ENCODE measurements around the gene IRF2BP1. TPM values are rescaled to one million over a fixed set of nuclear protein-coding genes. Genes with fewer than 3 reads are reported as not detected.

The IRF2BP1 gene
- total and polyA plus RNA-seq, 2 of the 13 experiments (the other 11 are each of a cell fraction or from before 2014, with no cell fraction given): 4.3 to 14.3 TPM

DNA sequence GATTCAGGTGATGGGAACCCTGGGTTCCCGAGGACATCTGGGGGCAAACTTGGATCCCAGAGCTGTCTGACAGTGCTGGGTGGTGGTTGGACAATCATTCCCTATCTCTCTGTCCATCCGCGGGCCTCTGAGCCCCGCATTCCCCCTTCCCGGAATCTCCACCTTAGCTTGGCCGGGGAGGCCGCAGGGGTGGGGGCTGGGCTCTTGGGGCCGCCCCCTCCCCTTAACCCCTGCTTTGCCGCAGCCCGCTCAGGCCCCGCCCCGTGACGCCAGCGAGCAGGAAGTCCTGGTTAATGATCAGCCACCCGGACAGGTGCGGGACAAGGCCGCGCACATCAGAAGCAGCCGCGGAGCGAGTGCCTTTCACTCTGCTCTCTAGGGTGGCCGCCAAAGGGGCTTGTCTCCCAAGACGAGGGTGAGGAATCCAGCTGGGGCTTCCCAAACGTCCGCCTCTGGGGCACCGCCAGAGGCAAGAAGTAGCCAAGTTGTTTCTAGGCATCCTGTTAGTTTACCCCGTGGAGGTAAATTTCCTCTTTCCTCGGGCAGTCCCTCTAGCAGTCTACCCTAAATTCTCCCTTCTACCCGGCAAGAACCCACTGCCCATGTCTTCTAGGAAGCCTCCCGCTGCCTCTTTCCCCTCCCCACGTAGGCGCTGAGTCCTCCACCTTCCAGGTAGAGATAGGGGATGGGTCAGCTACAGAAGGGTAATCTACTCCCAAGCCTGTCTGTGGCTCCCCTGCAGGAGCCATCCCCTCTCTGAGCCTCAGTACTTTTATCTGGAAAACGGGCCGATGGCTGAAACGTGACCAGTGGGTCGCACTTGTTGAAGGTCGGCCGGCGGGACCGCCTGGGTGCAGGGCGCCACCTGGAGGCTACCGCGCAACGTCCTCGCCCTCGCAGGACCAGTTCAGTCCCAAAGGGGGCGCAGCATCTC lies 3.0 kb downstream of the IRF2BP1 start (continued):
- TF ChIP-seq, protein P1, sequence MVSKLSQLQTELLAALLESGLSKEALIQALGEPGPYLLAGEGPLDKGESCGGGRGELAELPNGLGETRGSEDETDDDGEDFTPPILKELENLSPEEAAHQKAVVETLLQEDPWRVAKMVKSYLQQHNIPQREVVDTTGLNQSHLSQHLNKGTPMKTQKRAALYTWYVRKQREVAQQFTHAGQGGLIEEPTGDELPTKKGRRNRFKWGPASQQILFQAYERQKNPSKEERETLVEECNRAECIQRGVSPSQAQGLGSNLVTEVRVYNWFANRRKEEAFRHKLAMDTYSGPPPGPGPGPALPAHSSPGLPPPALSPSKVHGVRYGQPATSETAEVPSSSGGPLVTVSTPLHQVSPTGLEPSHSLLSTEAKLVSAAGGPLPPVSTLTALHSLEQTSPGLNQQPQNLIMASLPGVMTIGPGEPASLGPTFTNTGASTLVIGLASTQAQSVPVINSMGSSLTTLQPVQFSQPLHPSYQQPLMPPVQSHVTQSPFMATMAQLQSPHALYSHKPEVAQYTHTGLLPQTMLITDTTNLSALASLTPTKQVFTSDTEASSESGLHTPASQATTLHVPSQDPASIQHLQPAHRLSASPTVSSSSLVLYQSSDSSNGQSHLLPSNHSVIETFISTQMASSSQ (IDR thresholded peaks at IDR 0.05; ENCODE audit: low read depth): peak; percentile 99
- TF ChIP-seq, protein P1 (CRISPR knock-in tag; IDR thresholded peaks at IDR 0.05; ENCODE audit: borderline replicate concordance): peak; percentile 100
- TF ChIP-seq ZNF431 (CRISPR knock-in tag; IDR thresholded peaks at IDR 0.05; ENCODE audit: borderline replicate concordance, low read depth): peak; percentile 79
- TF ChIP-seq THYN1 (CRISPR knock-in tag; IDR thresholded peaks at IDR 0.05; ENCODE audit: borderline replicate concordance, low read depth): 0 out of 2 replicates have a peak, but pooled peaks have one; percentile 40
- no peak; the same call in 1 of the 2 replicates for TF ChIP-seq ZC3H4 (CRISPR knock-in tag; IDR thresholded peaks at IDR 0.05; ENCODE audit: borderline replicate concordance)
- TF ChIP-seq, protein P2, sequence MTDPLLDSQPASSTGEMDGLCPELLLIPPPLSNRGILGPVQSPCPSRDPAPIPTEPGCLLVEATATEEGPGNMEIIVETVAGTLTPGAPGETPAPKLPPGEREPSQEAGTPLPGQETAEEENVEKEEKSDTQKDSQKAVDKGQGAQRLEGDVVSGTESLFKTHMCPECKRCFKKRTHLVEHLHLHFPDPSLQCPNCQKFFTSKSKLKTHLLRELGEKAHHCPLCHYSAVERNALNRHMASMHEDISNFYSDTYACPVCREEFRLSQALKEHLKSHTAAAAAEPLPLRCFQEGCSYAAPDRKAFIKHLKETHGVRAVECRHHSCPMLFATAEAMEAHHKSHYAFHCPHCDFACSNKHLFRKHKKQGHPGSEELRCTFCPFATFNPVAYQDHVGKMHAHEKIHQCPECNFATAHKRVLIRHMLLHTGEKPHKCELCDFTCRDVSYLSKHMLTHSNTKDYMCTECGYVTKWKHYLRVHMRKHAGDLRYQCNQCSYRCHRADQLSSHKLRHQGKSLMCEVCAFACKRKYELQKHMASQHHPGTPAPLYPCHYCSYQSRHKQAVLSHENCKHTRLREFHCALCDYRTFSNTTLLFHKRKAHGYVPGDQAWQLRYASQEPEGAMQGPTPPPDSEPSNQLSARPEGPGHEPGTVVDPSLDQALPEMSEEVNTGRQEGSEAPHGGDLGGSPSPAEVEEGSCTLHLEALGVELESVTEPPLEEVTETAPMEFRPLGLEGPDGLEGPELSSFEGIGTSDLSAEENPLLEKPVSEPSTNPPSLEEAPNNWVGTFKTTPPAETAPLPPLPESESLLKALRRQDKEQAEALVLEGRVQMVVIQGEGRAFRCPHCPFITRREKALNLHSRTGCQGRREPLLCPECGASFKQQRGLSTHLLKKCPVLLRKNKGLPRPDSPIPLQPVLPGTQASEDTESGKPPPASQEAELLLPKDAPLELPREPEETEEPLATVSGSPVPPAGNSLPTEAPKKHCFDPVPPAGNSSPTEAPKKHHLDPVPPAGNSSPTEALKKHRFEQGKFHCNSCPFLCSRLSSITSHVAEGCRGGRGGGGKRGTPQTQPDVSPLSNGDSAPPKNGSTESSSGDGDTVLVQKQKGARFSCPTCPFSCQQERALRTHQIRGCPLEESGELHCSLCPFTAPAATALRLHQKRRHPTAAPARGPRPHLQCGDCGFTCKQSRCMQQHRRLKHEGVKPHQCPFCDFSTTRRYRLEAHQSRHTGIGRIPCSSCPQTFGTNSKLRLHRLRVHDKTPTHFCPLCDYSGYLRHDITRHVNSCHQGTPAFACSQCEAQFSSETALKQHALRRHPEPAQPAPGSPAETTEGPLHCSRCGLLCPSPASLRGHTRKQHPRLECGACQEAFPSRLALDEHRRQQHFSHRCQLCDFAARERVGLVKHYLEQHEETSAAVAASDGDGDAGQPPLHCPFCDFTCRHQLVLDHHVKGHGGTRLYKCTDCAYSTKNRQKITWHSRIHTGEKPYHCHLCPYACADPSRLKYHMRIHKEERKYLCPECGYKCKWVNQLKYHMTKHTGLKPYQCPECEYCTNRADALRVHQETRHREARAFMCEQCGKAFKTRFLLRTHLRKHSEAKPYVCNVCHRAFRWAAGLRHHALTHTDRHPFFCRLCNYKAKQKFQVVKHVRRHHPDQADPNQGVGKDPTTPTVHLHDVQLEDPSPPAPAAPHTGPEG (CRISPR knock-in tag; IDR thresholded peaks at IDR 0.05): no peak
- TF ChIP-seq, protein P3, sequence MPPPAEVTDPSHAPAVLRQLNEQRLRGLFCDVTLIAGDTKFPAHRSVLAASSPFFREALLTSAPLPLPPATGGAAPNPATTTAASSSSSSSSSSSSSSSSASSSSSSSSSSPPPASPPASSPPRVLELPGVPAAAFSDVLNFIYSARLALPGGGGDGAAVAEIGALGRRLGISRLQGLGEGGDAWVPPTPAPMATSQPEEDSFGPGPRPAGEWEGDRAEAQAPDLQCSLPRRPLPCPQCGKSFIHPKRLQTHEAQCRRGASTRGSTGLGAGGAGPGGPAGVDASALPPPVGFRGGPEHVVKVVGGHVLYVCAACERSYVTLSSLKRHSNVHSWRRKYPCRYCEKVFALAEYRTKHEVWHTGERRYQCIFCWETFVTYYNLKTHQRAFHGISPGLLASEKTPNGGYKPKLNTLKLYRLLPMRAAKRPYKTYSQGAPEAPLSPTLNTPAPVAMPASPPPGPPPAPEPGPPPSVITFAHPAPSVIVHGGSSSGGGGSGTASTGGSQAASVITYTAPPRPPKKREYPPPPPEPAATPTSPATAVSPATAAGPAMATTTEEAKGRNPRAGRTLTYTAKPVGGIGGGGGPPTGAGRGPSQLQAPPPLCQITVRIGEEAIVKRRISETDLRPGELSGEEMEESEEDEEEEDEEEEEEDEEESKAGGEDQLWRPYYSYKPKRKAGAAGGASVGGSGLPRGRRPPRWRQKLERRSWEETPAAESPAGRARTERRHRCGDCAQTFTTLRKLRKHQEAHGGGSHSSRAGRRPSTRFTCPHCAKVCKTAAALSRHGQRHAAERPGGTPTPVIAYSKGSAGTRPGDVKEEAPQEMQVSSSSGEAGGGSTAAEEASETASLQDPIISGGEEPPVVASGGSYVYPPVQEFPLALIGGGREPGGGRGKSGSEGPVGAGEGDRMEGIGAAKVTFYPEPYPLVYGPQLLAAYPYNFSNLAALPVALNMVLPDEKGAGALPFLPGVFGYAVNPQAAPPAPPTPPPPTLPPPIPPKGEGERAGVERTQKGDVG (CRISPR knock-in tag; IDR thresholded peaks at IDR 0.05; ENCODE audit: borderline replicate concordance): peak; percentile 75; the same call in 1 of the 2 replicates
- peak; percentile 86 for TF ChIP-seq SMAD3 (CRISPR knock-in tag; IDR thresholded peaks at IDR 0.05)
- no peak for TF ChIP-seq RAD51 (IDR thresholded peaks at IDR 0.05; ENCODE audit: borderline replicate concordance)
- peak; percentile 86 for TF ChIP-seq HDAC2 (CRISPR knock-in tag; IDR thresholded peaks at IDR 0.05)
- TF ChIP-seq NR2F1 (CRISPR knock-in tag; IDR thresholded peaks at IDR 0.05): peak; percentile 51 to 52

Measured in HepG2 (cell line).